T-helper 1 cell (primary cell): ENCODE data around the gene QSOX2.
"Not testable (repeated sequence)": the region's sequence is repeated elsewhere in the genome, so short reads cannot be mapped to it uniquely, and the experiment has no call there.

Experiments
- DNase-seq, 5 donors: peaks; one replicate each; pipeline ENCODE4 v3.0.0-alpha.2; 2012 to 2020

QSOX2 gene

DNA sequence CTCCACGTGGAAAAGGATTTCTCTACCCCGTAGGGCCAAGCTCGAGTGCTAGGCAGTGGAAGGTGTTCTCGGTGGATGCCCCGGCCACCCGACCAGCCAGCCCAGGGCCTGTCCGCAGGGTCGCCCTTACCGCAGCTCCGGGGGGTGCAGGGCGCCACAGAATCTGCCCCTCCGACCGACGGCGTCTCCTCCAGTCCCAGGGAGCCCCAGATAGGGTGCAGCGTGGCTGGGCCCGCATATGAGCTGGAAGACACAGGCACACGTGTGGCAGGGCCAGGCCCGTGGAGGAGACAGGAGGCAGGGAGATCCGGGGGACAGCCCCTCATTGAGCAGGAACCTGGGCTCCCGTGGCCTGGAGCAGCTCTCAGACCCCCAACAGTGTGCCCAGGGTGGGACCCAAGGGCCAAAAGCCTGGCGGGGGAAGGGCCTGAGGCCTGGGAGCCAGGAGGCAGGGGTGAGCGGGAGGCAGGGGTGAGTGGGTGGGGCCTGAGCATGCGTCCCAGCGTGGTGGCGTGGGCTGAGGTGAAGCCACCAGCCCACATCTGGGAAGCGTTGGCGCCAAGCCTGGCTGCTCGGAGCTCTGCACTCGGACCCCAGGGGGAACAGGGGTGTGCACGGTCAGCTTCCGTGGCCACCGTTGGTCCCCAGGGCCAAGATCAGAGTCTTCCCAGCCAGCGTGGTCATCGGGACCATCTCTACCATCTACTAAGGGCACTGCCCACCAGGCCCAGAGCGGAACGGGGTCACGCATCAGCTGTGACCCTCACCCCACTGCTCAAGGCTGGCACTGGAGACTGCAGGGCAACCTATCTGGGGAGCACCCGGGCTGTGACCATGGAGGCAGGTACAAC lies 36.0 kb upstream of the QSOX2 start:
- DNase-seq, result no peak

DNA sequence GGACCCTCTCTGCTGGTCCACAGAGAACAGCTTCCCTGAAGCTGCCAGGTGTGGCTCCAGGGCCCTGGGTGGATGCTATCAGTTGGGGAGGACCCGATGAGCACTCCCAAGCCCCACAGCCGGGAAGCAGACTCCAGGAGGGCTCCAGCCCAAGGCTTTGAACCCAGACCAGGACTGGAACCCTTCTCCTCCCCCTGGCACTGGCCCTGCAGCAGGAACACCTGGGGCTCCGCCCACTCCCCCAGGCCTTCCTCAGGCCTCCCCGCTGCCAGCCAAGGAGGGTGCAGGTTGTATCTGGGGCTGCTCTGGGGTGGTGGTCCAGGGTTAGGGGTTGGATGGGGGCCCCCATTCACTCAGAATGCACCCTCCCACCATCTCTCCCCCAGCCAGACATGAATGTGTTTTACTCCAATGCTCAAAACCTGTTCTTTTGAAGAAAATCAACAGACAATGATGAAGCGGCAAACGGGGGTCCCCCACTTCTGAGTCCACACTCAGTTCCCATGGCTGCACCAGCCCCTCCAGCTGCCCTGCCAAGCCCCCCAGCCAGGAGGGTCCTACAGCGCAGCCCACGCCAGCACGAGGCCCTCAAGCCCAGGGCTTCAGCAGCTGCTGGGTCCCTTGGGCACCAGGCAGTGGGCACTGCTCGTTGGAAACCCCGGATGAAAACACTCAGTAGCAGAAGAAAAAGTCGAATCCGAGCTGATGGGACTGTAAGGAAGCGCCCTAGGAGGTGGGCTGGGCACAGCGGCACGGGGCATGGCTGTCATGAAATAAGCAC lies 35.1 kb upstream of the QSOX2 start:
- DNase-seq, result no peak

GRCh38 chr9:136279471-136279870 lies 33.9 kb upstream of the QSOX2 start:
- DNase-seq, result no peak

DNA sequence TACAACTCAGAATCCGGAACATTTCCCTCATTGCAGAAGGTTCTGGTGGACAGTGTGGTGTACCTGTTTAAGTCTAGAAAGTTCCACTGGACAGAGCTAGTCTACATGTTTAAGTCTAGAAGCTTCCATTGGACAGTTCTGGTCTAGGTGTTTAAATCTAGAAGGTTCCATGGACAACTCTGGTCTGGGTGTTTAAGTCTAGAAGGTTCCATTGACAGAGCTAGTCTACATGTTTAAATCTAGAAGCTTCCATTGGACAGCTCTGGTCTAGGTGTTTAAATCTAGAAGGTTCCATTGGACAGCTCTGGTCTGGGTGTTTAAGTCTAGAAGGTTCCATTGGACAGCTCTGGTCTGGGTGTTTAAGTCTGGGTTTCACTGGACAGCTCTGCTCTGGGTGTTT lies 33.3 kb upstream of the QSOX2 start:
- no peak for DNase-seq

GRCh38 chr9:136278221-136278620 lies 32.6 kb upstream of the QSOX2 start:
- DNase-seq, result no peak

GRCh38 chr9:136277746-136278145 lies 32.1 kb upstream of the QSOX2 start:
- no peak for DNase-seq

- DNase-seq, result no peak
Observed at GRCh38 chr9:136276716-136277115, 31.1 kb upstream of the QSOX2 start.

GRCh38 chr9:136275655-136276429 lies 30.2 kb upstream of the QSOX2 start:
- no peak for DNase-seq

- no peak for DNase-seq
Observed at GRCh38 chr9:136274786-136275654, 29.4 kb upstream of the QSOX2 start.

GRCh38 chr9:136273921-136274785 lies 28.5 kb upstream of the QSOX2 start:
- no peak for DNase-seq

DNA sequence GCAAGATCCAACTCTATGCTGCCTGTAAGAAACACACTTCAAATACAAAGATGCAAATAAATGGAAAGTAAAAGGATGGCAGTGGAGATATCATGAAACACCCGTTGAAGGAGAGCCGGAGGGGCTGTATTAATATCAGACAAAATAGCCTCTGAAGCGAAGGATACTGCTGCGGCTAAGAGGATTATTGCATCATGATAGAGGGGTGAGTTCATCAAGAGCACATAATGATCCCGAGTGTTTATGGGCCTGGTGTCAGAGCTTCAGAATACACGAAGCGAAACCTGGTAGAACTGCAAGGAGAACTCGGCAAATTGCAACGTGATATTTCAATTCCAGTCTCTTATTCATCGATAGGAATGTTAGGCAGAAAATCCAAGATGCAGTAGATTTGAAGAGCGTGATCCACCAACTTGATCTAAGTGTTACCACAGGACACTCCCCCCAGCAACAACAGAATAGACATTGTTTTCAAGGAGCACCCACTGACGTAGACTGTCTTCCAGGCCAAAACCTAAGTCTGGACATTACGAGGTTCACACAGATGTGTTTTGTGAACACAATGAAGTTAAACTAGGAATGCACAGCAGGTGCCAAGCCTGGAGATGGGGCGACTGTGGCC lies 27.7 kb upstream of the QSOX2 start:
- no peak for DNase-seq

- no peak for DNase-seq
Observed at GRCh38 chr9:136270173-136270705, 24.6 kb upstream of the QSOX2 start.

GRCh38 chr9:136268735-136269134 lies 23.1 kb upstream of the QSOX2 start:
- no peak for DNase-seq

- no peak for DNase-seq
Observed at GRCh38 chr9:136268318-136268717, 22.7 kb upstream of the QSOX2 start.

DNA sequence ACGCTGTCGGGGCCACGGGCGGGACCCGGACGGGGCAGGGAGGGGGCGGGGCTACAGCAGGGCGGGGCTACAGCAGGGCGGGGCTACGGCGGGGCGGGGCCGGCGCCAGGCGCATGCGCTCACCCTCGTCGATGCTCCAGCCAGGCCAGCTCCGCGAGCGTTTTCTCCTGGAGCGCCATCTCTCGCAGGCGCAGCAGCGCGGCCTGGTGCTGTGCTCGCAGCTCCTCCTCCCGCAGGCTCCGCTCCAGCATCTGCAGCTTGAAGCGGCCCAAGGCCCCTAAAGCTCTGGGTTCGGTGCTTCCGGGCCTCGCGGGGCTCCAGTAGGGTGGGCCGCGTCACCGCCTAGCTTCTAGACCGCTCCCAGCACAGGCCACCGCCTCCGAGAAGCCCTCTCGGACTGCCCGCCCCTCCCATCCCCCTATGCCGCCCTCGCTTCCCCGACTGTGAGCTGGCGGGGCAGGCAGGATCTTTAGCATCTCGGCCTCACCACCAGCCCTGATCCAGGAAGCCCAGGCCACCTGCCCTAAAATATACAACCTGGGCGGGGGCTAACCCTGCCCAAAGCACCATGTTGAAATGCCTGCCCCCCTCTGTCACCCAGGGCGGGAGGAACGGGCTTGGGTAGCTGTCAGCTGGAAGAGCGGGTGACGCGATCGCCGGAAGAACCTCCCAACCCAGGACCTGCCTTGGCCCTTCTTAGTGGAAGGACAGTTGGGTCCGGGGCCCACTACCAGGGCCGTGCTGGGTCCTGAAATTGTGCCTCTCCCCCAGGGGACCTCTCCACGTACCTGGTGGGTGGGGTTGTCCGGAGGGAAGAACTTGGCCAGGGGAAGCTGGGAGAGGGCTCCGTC lies 21.9 kb upstream of the QSOX2 start:
- peak; percentile 75 to 86 (median 79) for DNase-seq

DNA sequence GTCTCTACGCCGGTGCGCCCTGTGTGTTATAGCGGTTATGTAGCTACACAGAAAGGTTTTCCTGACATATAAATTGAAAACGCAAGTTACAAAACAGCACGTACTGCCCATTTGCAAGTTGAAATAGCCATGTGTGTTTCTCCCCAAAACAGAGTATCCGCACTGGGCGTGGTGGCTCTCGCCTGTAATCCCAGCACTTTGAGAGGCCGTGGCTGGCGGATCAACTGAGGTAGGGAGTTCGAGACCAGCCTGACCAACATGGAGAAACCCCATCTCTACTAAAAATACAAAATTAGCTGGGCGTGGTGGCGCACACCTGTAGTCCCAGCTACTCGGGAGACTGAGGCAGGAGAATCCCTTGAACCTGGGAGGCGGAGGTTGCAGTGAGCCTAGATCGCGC lies 21.0 kb upstream of the QSOX2 start:
- DNase-seq, result not testable (repeated sequence)

DNA sequence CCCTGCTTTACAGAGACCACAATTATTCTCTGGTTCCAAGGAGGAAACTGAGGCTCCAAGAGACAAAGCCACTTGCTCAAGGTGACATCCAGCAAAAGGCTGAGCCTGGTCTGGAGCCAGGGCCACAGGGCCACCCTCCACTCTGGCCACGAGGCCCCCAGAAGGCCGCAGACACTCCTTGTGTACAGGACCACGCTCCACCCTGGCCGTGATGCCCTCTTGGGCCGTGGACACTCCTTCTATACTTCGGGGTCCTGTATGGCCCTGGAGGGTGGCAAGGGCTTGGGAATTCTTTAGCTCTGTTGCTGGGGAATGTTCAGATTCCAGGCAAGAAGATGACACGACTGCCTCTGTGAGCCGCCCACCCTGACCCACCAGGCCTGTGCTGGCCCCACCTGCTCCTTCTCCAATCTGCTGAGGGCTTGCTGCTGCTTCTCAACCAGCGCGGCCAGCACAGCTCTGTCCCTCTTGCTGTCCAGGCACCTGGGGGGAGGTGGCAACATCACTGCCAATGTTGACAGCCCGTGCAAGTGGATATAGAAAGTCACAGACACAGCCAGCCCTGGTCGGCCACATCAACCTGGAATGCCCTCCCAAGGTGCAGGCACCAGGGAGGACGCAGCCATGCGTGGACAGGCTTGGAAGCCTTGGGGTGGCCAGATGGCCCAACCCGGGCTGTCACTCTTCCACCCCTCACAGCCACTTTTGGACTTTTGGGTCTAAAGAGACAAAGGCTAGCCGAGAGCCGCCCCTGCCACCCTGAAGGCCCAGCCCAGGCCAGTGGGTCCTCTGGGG lies 20.1 kb upstream of the QSOX2 start:
- no peak for DNase-seq
